Measurements from ENCODE around the gene ZNF140. TPM values are rescaled to one million over a fixed set of nuclear protein-coding genes. Genes with fewer than 3 reads are reported as not detected.

Gene ZNF140
- total RNA-seq, result 33.4 and 36.7 TPM in 2 replicates

DNA sequence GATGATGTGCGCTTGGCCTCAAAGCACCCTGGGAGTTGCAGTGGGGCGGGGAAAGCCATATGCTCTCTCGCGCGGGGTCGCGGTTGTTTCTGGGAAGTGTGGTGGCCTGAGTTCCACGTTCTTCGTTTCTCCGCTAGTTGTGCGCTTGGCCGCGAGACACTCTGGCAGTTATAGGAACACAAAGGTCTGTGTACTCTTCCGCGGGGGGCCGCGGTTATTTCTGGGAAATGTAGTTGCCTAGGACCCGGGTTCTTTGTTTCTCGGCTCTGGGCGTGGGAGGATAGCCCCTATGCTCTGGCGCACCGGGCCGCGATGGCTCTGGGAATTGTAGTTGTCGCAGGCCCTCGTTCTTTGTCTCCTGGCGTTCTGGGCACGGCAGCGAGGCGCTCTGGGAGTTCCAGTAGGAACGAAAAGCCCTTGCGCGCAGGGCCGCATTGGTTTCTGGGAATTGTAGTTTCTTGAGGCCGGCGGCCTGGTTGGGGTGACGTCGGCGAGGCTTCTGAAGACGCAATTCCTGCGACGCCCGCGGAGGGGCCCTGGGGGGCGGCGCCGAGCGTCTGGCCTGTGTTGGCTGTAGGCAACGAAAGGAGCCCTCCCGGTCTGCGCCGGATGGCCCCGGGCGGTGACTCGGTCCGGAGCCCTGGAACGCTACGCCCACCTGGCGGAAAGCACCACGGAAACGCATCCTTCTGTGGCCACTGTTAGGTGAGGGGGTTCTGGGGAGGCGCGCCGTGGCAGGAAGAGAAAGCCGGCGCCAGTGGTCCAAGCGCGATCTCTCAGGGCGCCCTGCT lies at the start of gene ZNF140:
Gene ZNF140 (plus strand): TSS at position 556 of the 791 bp plus-strand sequence. CDS start 398 bp downstream, outside the sequence.
- DNase-seq (ENCODE audit: low read depth in 2 of 2), result peak; percentile 95 to 98

GRCh38 chr12:133037207-133038005 lies 43.3 kb upstream of the ZNF140 start, which contains the start of gene ZNF84:
ZNF84 (plus strand) TSS chr12:133037509; CDS start chr12:133041468, 3,959 bp downstream.
- peak; percentile 98 to 99 for DNase-seq (ENCODE audit: low read depth in 2 of 2)

DNA sequence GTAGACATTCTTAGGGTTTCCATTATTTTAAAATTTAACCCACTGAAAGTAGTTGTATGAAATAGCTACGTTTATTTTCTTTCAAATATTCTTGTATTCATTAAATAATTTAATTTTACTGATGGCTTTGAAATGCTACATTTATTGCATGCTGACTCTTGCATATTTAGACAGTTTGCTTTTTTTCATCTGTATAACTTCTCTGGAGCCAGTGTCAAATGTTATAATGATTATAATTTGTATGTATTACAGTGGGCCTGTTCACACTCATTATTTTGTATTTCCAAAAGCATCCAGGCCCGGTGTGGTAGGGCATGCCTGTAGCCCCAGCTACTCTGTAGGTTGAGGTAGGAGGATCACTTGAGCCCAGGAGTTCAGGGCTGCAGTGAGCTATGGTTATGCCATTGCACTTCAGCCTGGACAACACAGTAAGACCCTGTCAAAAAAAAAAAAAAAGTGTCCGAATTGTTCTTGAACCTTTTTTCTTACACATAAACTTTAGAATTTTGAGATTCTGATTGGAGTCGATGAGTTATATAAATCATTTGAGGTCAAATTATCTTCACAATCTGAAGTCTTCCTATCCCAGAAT lies 42.5 kb upstream of the ZNF140 start:
- DNase-seq (ENCODE audit: low read depth in 2 of 2), result no peak

DNA sequence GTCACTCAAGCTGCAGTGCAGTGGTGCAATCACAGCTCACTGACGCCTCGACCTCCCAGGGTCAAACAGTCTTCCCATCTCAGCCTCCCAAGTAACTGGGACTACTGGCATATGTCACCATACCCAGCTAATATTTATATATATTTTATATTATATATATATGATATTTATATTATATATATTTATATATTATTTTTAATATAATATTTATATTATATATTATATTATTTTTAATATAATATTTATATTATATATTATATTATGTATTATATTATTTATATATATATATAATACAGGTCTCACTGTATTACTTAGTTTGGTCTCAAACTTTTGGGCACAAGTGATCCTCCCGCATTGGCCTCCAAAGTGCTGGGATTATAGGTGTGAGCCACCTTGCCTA lies 34.0 kb upstream of the ZNF140 start:
- no peak for DNase-seq (ENCODE audit: low read depth in 2 of 2)

GRCh38 chr12:133057446-133057845 lies 23.3 kb upstream of the ZNF140 start:
- no peak for DNase-seq (ENCODE audit: low read depth in 2 of 2)

- no peak for DNase-seq (ENCODE audit: low read depth in 2 of 2)
Observed at GRCh38 chr12:133058203-133059113, 22.3 kb upstream of the ZNF140 start.

GRCh38 chr12:133061954-133062353 lies 18.8 kb upstream of the ZNF140 start:
- DNase-seq (ENCODE audit: low read depth in 2 of 2), result no peak

GRCh38 chr12:133063556-133063955 lies 17.2 kb upstream of the ZNF140 start:
- no peak for DNase-seq (ENCODE audit: low read depth in 2 of 2)

DNA sequence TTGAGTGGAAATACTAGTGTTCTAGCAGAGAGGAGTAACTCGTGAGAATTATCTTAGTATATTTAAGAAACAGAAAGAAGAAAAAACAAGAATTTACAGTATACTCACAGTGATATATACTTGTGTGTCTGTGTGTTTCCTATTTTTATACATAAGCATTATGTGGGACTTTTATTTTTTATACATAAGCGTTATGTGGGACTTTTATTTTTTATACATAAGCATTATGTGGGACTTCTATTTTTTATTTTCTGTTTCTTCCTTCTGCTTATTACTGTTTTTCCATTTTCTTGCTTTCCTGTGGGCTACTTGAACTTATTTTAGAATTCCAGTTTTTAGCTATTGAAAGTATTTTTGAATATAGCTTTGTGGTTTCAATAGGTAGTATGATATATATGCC lies 6.9 kb upstream of the ZNF140 start:
- DNase-seq (ENCODE audit: low read depth in 2 of 2), result no peak

- DNase-seq (ENCODE audit: low read depth in 2 of 2), result peak; percentile 99 to 100
Observed at GRCh38 chr12:133080026-133080367, 726 bp upstream of the ZNF140 start.

DNA sequence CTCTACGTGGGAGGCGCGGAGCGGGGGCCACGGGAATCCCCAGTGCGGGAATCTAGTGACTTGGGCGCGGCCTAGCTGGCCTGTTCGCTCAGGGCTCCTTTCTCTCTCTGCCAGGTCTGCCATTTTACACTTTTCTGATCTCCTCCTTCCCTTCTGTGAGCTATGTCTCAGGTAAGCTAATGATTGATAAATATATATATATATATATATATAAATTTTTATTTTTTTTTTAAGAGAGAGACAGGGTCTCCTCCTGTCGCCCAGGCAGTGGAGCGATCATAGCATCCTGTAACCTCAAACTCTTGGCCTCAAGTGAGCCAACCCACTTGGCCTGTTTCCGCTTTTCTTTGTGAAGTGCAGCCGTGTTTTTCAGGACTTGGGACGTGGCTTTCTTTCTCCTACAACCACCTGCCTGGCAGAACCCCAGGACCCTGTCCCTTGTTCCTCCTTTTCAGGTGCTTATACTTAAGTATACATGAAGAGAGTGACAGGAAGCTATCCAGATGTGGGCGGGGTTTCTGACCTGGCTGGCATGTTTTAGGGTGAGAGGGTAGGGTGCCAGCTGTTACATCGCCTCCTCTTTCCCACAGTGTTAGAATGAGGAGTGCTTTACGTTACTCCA lies 547 bp downstream of the ZNF140 start:
- DNase-seq (ENCODE audit: low read depth in 2 of 2), result peak in 1 of 2 donors; percentile 10

DNA sequence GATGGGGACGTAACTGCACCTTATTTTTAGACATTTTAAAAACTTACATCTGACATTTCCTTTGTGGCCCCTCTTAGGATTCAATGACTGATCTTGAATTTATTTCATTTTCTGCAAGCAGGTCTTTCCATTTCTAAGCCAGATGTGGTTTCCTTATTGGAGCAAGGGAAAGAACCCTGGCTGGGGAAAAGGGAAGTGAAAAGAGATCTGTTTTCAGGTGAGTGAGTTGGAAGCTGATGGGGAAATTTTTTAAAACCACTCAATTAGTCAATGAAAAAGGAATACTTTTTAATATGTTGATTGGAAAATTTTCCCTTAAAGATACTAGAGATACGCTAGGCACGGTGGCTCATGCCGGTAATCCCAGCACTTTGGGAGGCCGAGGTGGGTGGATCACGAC lies 2.6 kb downstream of the ZNF140 start:
- no peak for DNase-seq (ENCODE audit: low read depth in 2 of 2)

DNA sequence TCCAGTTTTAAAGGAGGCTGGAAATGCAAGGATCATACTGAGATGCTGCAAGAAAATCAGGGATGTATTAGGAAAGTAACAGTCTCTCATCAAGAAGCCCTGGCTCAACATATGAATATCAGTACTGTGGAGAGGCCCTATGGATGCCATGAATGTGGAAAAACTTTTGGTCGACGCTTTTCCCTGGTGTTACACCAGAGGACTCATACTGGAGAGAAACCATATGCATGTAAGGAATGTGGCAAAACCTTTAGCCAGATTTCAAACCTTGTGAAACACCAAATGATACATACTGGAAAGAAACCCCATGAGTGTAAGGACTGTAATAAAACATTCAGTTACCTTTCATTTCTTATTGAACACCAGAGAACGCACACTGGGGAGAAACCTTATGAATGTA lies 24.9 kb downstream of the ZNF140 start:
- DNase-seq (ENCODE audit: low read depth in 2 of 2), result peak in 1 of 2 donors; percentile 3

- DNase-seq (ENCODE audit: low read depth in 2 of 2), result peak in 1 of 2 donors; percentile 6
Observed at GRCh38 chr12:133106253-133106652, 25.5 kb downstream of the ZNF140 start.

GRCh38 chr12:133107121-133107520 lies 26.4 kb downstream of the ZNF140 start:
- DNase-seq (ENCODE audit: low read depth in 2 of 2), result no peak

DNA sequence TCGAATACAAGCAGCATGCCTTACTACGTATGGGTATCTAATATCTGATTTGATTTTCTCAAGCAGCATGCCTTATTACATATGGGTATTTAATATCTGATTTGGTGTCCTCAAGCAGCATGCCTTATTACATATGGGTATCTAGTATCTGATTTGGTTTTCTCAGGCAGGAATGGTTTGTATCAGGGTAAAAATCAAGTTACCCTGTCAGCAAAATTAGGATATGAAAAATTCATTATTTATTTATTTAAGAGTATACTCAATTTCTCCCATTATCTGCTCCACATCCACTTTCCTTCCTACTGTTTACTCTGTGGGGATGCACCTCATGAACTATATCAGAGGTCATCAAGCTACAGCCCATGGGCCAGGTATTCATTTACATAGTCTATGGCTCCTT lies 27.4 kb downstream of the ZNF140 start:
- no peak for DNase-seq (ENCODE audit: low read depth in 2 of 2)

GRCh38 chr12:133120385-133121191 lies 39.9 kb downstream of the ZNF140 start:
- no peak for DNase-seq (ENCODE audit: low read depth in 2 of 2)

GRCh38 chr12:133124674-133125073 lies 44.0 kb downstream of the ZNF140 start:
- no peak for DNase-seq (ENCODE audit: low read depth in 2 of 2)

GRCh38 chr12:133129368-133130037 lies 48.8 kb downstream of the ZNF140 start:
- DNase-seq (ENCODE audit: low read depth in 2 of 2), result peak; percentile 14 to 46

All from dermis microvascular lymphatic vessel endothelial cell (primary cell).